Epidermal melanocyte (primary cell): ENCODE results near the gene LRG1.
"Not testable (repeated sequence)": the region's sequence is repeated elsewhere in the genome, so short reads cannot be mapped to it uniquely, and the experiment has no call there.

Experiments used
- DNase-seq: peaks from one replicate; pipeline ENCODE4 v3.0.0; 2011; ENCODE audit warnings: low spot score; ENCODE audit not compliant: insufficient read length

LRG1 gene

DNA sequence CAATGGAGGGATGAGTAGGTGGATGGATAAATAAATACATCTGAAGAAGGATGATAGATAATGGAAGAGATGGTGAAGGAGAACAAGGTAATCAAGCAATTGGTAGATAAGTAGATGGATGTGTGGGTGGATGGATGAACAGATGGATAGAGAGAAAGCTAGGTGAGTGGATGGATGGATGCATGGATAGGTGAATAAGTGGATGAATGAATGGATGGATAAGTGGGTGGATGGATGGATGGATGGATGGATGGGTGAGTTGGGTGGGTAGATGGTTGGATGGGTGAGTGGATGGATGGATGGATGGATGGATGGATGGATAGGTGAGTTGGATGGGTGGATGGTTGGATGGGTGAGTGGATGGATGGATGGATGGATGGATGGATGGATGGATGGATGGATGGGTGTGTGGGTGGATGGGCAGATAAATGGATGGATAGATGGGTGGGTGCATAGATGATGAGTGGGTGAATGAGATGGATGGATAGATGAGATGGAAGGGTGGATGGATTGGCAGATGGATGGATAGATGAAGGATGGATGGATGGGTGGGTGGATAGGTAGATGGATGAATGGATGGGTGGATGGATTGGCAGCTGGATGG lies 13.4 kb upstream of the LRG1 start:
- no peak for DNase-seq

DNA sequence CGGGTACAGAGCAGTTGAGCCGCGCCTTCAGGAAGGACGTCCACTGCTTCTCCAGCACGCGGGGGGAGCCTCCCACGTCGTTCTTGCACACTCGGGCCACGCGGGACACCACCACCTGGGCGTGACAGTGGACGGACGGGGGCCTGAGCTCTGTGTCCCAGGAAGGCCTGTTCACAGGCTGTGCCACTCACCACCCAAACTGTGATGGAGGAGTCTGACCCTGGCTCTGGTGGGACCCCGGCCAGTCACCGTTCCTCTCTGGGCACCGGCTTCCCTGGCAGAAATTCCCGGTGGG lies 12.6 kb upstream of the LRG1 start:
- DNase-seq, result no peak

DNA sequence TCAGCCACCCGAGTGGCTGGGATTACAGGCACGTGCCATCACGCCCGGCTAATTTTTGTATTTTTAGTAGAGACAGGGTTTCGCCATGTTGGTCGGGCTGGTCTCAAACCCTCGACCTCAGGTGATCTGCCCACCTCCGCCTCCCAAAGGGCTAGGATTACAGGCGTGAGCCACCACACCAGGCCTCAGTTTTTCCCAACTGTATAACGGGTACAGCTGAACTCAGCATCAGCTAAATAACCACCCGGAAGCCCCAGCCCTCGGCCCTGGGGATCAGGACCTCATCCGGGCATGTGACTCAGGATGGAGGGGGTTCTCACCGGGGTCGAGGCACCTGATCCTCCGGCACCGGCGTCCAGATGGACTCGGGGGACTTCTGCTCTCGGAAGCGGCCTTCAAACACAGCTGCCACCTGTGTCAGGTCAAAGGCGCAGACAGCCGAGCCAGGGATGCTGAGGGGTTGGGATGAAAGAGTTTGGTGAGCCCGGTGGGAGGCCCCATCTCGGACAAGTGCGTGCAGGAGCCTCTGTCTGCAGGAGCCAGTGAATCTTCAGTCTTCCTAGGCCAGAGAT lies 10.7 kb upstream of the LRG1 start:
- DNase-seq, result peak; percentile 12

DNA sequence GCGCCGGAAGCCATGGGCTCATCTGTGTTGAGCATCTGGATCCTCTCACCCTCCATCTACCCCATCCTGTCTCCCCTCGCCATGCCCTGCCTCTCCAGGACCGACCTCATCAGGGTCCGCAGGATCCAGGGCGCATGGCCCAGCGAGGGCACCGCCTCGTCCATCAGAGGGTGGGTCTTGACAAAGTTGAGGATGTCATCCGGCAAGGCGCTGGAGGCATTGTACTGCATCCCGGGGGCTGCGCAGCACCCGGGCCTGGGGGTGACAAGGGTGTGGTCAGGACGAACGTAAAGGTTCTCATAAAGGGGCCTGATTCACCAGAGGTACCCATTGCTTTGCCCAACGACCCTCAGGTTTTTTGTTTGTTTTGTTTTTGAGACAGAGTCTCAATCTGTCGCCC lies 10.2 kb upstream of the LRG1 start:
- DNase-seq, result no peak

DNA sequence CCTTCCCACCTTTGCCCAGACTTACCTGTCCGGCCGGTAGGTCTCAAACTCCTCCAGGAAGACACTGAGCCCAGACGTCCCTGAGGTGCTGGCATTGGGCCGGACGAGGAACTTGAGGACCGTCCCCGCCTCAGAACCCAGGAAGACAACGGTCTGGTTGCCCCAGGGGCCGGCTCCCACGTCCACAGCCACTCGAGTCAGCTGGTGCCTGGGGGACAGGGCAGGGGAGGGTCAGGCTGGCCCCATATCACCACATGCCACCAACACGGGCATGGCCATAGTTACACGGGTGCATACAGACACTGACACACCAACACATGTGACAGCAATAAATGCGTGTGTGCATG lies 8.4 kb upstream of the LRG1 start:
- DNase-seq, result no peak

DNA sequence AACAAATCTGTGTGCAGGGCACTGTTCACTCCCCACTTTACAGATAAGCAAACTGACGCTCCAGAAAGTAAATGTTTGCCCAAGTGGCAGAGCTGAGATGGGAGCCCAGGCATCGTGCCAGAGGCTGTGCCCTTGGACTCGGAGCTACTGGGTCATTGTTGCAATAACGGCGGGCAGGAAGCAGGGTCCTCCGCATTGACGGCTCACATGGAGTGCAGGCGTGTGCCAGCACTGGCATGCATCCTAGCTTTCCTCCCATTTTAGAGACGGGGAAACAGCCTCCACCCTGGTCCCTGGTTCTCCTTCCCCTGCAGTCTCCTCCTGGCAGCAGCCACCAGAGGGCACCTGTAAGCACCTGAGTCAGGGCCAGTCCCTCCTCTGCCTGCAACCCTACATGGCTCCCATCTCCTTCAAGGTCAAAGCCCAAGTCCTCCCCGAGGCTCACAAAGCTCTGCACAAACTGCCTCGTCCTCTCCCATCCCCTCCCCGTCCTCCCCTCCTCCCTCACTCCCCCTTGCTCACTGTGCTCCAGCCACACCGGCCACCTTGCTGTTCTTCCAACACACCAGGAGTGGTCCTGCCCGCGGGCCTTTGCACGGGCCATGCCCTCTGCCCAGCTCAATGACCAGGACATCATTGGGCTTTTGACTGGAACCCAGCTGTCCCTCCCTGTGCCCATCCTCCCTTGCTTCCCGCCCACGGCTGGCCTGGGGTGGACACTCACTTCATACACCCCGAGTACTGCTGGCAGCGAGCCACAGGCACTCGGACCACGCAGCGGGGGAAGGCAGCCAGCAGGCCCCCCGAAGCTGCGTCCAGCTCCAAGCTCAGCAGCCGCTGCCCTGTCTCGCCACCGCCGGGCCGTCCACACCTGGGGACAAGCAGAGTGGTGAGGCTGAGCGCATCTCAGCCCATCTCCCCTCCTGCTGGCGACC lies 7.7 kb upstream of the LRG1 start:
- DNase-seq, result no peak

DNA sequence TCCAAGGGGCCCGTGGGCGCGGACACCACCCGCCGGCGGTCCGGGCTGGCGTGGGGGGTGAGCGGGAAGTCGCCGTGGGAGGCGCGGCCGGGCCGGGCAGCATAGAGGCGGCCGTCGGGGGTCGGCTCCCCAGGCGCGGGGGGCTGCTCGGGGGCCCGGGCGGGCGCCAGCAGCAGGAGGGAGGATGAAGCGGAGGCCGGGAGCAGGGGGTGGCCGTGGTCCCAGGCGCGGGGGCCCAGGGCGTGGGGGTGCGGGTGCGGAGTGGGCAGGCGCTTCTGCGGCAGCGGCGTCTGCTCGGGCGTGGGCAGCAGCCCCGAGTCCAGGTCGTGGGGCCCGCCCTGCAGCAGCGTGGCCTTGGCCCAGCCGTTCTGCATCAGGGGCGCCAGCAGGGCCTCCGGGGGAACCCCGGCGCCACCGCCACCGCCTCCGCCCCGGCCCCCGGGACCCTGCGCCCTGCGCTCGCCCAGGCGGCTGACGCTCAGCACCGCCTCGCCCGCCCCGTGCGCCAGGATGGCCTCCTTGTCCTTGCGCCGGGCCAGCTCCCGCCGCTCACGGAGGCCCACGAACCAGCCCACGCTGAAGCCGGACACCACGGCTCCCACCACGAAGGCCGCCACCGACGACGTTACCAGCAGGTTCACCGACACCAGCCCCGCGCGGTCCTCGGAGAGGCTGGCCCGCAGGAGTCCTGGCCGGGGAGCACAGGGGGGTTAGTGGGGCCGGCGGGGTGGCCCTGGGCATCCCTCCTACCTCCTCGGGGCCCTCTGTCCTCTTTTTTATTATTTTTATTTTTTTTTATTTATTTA lies 4.2 kb upstream of the LRG1 start:
- no peak for DNase-seq

DNA sequence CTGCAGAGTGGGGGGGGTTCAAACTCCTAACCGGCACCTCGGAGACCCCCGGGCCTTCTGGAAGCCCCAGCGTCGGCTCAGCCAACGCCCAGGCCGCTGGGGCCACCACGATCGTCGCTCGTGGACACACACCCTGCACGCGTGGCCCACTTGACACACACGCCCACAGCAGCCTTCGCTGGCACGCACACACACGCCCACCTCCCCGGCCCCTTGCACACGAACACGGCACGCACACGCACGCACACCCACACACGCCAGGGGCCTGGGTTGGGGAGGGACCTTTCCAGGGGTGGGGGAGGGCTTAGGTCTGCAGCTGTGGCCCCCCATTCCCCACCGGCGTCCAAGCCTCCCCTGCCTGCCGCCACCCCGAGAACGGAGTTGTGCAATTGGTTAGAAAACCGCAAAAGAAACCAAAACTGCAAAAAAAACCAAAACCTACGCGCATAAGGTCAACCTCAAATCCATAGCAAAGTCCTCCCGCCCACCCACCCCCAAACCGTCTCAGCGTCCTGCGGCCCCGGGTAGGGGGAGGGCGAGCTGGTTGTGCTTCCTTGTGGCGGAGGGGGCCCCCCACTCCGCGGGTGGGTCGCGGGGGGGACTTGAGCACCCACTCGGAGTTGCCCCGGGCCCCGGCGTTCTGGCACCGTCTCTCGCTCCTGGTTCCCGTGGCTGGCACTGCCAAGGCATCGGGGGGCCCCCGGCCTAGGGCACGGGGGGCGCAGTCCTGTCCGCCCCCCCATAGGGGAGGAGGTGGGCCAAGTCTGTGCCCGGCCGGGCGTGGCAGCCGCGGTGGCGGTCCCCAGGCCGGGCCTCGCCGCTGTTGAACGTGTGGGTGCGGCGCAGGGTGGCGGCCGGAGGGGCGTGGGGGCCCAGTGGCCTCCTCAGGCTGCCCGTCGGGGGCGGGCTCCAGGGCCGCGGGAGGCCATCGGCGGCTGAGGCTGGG lies 3.3 kb upstream of the LRG1 start:
- DNase-seq, result no peak

DNA sequence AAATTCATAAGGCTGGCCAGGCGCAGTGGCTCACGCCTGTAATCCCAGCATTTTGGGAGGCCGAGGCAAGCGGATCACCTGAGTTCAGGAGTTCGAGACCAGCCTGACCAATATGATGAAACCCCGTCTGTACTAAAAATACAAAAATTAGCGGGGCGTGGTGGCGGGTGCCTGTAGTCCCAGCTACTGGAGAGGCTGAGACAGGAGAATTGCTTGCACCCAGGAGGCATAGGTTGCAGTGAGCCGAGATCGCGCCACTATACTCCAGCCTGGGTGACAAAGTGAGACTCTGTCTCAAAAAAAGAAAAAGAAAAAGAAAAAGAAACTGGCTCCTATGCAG lies 1.9 kb upstream of the LRG1 start:
- DNase-seq, result not testable (repeated sequence)

DNA sequence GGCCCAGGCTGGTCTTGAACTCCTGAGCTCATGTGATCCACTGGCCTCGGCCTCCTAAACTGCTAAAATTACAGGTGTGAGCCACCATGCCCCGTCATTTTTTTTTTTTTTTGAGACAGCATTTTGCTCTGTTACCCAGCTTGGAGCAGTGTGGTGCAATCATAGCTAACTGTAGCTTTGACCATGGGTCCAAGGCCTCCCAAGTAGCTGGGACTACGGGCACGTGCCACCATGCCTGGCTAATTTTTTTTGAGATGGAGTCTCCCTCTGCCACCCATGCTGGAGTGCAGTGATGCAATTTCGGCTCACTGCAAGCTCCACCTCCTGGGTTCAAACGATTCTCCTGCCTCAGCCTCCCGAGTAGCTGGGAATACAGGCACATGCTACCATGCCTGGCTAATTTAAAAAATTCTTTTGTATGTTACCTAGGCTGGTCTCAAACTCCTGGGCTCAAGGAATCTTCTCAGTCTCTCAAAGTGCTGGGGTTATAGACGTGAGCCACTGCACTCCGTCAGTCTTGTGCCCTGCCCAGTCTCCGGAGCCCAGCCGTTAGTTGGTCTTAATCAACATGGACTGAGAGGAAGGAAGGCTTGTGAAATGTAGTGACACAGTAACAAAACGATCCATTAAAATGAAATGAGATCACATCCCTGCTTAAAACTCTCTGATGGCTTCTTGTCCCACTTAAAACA lies 1.4 kb upstream of the LRG1 start:
- DNase-seq, result no peak

DNA sequence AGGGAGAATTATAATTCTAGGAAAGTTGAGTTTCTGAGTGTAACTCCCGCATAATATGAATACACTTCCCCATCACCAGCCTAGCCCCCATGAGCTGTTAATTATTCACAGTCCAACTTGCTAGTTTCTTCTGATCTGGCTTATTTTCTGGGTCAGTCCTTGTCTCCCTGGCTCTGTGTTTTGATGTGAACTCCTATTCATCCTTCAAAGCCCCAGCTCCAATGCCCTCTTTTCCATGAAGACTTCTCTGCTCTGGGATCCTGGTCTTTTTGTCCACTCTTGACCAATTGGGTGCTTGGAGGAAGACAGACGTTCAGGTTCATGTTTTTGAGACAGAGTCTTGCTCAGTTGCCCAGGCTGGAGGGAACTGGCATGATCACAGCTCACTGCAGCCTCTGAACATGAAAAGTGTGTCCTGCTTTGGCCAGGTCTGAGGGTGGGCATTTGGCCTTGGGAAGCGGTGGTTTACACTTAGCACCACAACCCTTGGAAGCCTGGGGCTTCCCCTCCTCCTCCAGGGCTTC lies 605 bp downstream of the LRG1 start:
- DNase-seq, result no peak

DNA sequence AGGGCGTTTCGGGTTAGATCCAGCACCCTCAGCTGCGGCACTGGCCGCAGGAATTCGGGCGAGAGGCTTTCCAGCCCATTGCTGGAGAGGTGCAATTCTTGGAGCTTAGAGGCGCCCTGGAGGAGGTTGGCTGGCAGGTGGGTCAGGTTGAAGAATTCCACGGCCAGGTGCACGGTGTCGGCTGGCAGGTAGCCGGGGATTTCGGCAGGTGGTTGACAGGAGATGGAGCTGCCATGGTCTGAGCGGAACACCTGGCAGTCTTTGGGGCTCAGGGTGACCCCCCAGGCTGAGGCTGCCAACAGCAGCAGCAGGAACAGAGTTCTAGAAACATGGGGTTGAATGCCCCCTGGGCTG lies 1.3 kb downstream of the LRG1 start:
- DNase-seq, result no peak

DNA sequence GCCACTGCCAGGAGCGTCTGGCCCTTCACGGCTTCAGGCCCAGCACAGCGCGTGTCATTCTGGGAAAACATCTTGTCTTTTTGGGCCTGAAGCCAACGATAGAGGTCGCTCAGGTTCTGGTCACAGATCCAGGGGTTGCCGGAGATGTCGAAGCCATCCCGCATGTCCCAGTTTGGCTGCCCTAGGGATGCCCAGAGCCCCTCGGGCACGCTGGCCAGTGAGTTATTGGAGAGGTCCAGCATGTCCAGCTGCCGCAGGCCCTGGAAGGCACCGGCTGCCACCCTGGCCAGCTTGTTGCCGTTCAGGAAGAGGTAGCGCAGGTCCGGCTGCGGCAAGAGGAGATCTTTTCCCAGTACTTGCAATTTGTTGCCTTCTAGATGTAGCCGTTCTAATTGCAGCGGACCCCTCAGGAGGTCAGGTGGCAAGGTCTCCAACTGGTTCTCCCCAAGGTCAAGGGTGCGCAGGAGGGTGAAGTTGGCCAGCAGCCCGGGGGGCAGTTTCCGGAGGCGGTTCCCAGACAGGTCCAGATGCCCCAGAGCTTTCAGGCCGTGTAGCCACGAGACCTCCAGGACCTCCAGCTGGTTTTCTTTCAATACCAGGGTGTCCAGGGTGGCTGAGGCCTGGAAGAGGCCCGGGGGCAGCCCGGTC lies 1.8 kb downstream of the LRG1 start:
- no peak for DNase-seq

DNA sequence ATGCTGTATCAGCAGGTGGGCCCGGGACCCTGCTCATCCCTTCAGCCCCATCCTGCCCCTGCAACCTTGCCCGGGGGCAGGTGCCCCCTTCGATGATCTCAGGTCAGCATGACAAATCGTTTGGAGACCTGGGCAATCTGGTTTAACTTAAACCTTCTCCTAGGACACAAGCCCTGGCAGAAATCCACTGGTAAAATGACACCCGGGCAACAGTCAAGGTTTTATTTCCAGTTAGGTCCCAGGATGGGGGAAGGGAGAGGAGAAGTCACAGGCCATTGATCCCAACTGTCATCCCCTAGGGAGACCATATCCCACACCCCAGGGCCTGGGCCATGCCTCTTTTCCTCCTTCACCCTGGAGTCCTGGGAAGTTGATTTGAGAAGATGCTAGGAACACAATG lies 3.0 kb downstream of the LRG1 start:
- no peak for DNase-seq

DNA sequence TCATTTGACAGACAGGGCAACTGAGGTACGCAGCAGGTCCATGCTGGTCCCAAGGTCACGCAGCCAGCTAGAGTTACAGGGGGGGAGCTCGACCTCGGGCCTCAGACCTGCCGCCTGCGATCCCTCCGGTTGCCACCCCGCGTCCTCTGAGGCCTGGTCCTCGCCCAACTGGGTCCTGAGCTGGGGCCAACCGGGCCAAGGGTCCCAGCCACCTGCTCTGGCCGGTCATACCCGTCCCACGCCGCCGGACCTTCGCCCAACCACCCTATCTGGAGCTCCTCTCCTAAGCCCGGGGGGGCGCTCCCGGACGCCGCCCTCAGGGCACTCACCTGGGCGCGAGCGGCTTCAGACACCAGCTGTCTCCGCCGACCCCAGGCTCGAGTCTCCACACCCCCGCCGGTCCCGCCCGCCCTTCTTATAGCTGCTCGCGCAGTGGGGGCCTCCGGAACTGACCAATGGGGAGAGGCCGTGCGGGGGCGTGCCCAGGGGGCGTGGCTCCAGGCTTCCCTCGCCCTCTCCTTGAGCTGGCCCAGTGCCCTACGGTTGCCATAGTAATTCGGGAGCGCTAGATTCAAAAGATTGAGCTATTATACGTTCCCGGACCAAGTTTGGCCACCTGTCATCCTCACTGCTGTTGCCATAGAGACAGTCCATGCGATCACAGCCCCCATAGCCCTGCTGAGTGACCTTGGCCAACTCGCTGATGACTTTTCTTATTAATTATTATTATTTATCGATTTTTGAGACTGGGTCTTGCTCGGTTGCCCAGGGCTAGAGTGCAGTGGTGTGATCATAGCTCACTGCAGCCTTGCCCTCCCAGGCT lies 4.8 kb downstream of the LRG1 start, which contains the start of gene PLIN5:
TSS of gene PLIN5 (minus strand) at position 389 of the 823 bp plus-strand sequence. CDS start 1,150 bp downstream, outside the sequence.
- DNase-seq, result no peak

DNA sequence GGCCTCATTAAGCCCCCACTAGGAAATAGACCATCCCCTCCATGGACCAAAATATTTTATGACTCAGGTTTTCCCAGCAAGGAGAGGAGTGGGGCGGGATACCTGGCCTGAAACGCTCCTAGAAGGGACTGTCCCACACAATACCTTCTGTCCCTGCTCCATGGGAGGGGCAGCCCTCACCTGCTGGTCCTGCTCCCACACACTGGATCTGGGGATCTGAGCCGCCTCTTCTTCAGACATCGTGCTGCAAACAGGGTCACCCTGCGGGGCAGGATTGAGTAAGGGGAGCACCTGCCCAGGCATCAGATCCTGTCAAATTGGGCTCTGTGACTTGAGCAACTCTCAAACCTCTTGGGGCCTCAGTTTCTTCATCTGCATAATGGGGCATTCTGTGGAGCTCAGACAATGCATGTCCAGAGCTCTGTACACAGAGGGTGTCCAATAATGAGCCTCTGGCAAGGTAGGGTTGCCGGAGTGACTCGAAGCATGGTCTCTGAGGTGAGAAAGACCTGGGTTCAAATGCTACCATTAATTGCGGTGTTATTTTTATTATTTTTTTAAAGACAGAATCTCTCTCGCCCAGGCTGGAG lies 5.9 kb downstream of the LRG1 start:
- no peak for DNase-seq

DNA sequence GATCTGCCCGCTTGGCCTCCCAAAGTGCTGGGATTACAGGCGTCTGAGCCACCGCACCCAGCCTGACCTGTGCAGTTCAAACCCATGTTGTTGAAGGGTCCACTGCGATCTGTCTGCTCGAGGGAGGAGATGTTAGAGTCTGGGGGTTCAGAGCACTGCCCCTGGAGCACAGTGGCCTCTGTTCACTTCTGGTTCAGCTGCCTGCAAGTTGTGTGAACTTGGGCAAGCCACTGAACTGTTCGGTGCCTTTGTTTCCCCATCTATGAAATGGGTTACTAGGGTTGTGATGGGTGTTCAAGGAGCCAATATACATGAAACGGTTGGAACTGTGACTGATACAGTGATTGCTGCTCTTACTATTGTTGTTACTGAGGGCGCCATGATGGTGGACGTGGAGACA lies 6.5 kb downstream of the LRG1 start:
- no peak for DNase-seq

DNA sequence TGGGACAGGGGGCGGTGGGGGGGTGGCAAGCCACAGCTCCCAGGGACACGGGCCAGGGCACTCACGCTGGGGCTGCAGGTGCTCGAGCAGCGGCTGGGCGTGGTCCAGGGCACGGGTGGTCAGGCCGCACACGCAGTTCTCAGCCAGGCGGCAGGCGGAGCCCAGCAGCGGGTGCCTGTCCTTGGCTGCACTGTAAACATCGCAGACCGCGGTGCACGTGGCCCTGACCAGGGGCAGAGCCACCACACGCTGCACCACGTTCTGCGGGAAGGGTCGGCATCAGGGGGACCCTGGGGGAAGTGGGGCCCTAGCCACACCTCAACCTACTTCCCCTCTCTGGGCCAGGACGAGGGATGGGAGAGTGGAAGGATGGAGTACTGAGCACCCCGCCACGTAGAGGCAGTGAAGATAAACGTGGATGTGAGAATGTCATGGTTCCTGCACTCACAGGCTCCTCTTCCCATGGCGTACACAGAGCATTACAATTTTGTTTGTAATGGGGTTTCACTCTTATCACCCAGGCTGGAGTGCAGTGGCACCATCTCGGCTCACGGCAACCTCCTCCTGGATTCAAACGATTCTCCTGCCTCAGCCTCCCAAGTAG lies 8.2 kb downstream of the LRG1 start:
- DNase-seq, result no peak
